H9 (cell line): Measurements from ENCODE around the gene CDADC1. TPM values are rescaled to one million over a fixed set of nuclear protein-coding genes. Genes with fewer than 3 reads are reported as not detected.

Source experiments
- DNase-seq: peaks from one replicate; pipeline ENCODE4 v3.0.0-alpha.2; 2017
- H2AFZ ChIP-seq: one replicate; pipeline ENCODE4 v1.6.1; 2013; ENCODE audit warnings: mild to moderate bottlenecking, low read length, control low read depth, moderate library complexity
- H2AK5ac ChIP-seq: 2 replicates; pipeline ENCODE4 v1.6.1; 2013; ENCODE audit warnings: low read length, control low read depth, mixed read lengths; ENCODE audit not compliant: insufficient read length
- H2BK120ac ChIP-seq: one replicate; pipeline ENCODE4 v1.6.1; 2013; ENCODE audit warnings: low read depth, mild to moderate bottlenecking, low read length, control low read depth, inconsistent platforms; ENCODE audit not compliant: poor library complexity, severe bottlenecking
- H2BK12ac ChIP-seq: 2 replicates; pipeline ENCODE4 v1.6.1; 2013; ENCODE audit warnings: low read length, control low read depth, mixed read lengths, low read depth; ENCODE audit not compliant: insufficient read length
- H2BK15ac ChIP-seq: 2 replicates; pipeline ENCODE4 v1.6.1; 2013; ENCODE audit warnings: low read depth, low read length, control low read depth
- H2BK20ac ChIP-seq: one replicate; pipeline ENCODE4 v1.6.1; 2013; ENCODE audit warnings: low read depth, mild to moderate bottlenecking, low read length, control low read depth, inconsistent platforms; ENCODE audit not compliant: poor library complexity, severe bottlenecking
- H2BK5ac ChIP-seq: 2 replicates; pipeline ENCODE4 v1.6.1; 2013; ENCODE audit warnings: low read length, control low read depth, mixed read lengths; ENCODE audit not compliant: insufficient read length
- H3K14ac ChIP-seq: 2 replicates; pipeline ENCODE4 v1.6.1; 2013; ENCODE audit warnings: low read length, control low read depth; ENCODE audit not compliant: insufficient read depth
- H3K18ac ChIP-seq: 2 replicates; pipeline ENCODE4 v1.6.1; 2013; ENCODE audit warnings: low read depth, mild to moderate bottlenecking, mixed read lengths, low read length, control low read depth; ENCODE audit not compliant: insufficient read length
- H3K23ac ChIP-seq: 2 replicates; pipeline ENCODE4 v1.6.1; 2013; ENCODE audit warnings: low read length, control low read depth, mixed read lengths, low read depth; ENCODE audit not compliant: insufficient read length
- H3K23me2 ChIP-seq: 2 replicates; pipeline ENCODE4 v1.6.1; 2013; ENCODE audit warnings: low read depth, mild to moderate bottlenecking, mixed read lengths, low read length, control low read depth; ENCODE audit not compliant: insufficient read length, poor library complexity, severe bottlenecking
- H3K27ac ChIP-seq: 2 replicates; pipeline ENCODE4 v1.5.1; 2013; ENCODE audit warnings: low read length, control low read depth, mixed read lengths, low read depth; ENCODE audit not compliant: insufficient read length
- H3K27me3 ChIP-seq: 2 replicates; pipeline ENCODE4 v1.6.1; 2013; ENCODE audit warnings: low read length, control low read depth, inconsistent platforms; ENCODE audit not compliant: insufficient read depth
- H3K4ac ChIP-seq: 2 replicates; pipeline ENCODE4 v1.6.1; 2013; ENCODE audit warnings: low read depth, mild to moderate bottlenecking, control low read depth, inconsistent platforms, low read length, moderate library complexity
- H3K4me1 ChIP-seq: 2 replicates; pipeline ENCODE4 v1.6.1; 2013; ENCODE audit warnings: low read length, control low read depth, inconsistent platforms; ENCODE audit not compliant: insufficient read depth
- H3K4me2 ChIP-seq: 2 replicates; pipeline ENCODE4 v1.6.1; 2013; ENCODE audit warnings: low read length, control low read depth, mixed read lengths; ENCODE audit not compliant: insufficient read length, insufficient read depth
- H3K56ac ChIP-seq: 2 replicates; pipeline ENCODE4 v1.6.1; 2013; ENCODE audit warnings: low read depth, mild to moderate bottlenecking, mixed read lengths, low read length, control low read depth; ENCODE audit not compliant: insufficient read length
- H3K79me1 ChIP-seq: 2 replicates; pipeline ENCODE4 v1.6.1; 2013; ENCODE audit warnings: low read depth, mild to moderate bottlenecking, moderate library complexity, low read length, control low read depth, inconsistent platforms; ENCODE audit not compliant: insufficient read depth, poor library complexity, severe bottlenecking
- H3K79me2 ChIP-seq: 2 replicates; pipeline ENCODE4 v1.6.1; 2013; ENCODE audit warnings: low read length, control low read depth, inconsistent platforms; ENCODE audit not compliant: insufficient read depth
- H3K9ac ChIP-seq: 2 replicates; pipeline ENCODE4 v1.6.1; 2013; ENCODE audit warnings: low read length, control low read depth, mixed read lengths; ENCODE audit not compliant: insufficient read length; ENCODE audit errors: extremely low read depth
- H3K9me3 ChIP-seq: one replicate; pipeline ENCODE4 v1.6.1; 2013; ENCODE audit warnings: low read depth, low read length, inconsistent platforms; ENCODE audit not compliant: control insufficient read depth
- H3T11ph ChIP-seq: one replicate; pipeline ENCODE4 v1.6.1; 2013; ENCODE audit warnings: mild to moderate bottlenecking, low read length, control low read depth, inconsistent platforms
- H4K20me1 ChIP-seq: one replicate; pipeline ENCODE4 v1.6.1; 2013; ENCODE audit not compliant: control insufficient read depth, insufficient read length, insufficient read depth
- H4K5ac ChIP-seq: 2 replicates; pipeline ENCODE4 v1.6.1; 2013; ENCODE audit warnings: low read depth, mild to moderate bottlenecking, mixed read lengths, low read length, control low read depth; ENCODE audit not compliant: insufficient read length
- H4K8ac ChIP-seq: replicated peaks from 2 replicates; pipeline ENCODE4 v1.6.1; 2013; ENCODE audit warnings: low read length, control low read depth, mixed read lengths, low read depth; ENCODE audit not compliant: insufficient read length
- H4K91ac ChIP-seq: 2 replicates; pipeline ENCODE4 v1.6.1; 2013; ENCODE audit warnings: low read depth, mild to moderate bottlenecking, moderate library complexity, mixed read lengths, low read length, control low read depth; ENCODE audit not compliant: insufficient read length
- H3K27ac Mint-ChIP-seq, 3 experiments: 2 replicates in 2 of 3; 3 replicates in 1 of 3; pipeline ENCODE4 v1.8.0; 2020 to 2021; ENCODE audit warnings: mixed read lengths in 3 of 3, mild to moderate bottlenecking in 1 of 3, moderate library complexity in 1 of 3
- H3K27me3 Mint-ChIP-seq: 2 replicates; pipeline ENCODE4 v1.8.0; 2021; ENCODE audit warnings: low read depth, mild to moderate bottlenecking, moderate library complexity, mixed read lengths
- H3K36me3 Mint-ChIP-seq, 3 experiments: 2 replicates in 2 of 3; 3 replicates in 1 of 3; pipeline ENCODE4 v1.8.0; 2020 to 2021; ENCODE audit warnings: low read depth in 3 of 3, mixed read lengths in 3 of 3; ENCODE audit not compliant: insufficient read depth in 1 of 3
- H3K4me1 Mint-ChIP-seq, 2 experiments: 2 replicates each; pipeline ENCODE4 v1.8.0; 2020; ENCODE audit warnings: mixed read lengths in 2 of 2
- H3K4me3 Mint-ChIP-seq, 2 experiments: 2 replicates in 1 of 2; 3 replicates in 1 of 2; pipeline ENCODE4 v1.8.0; 2020 to 2021; ENCODE audit warnings: mild to moderate bottlenecking in 2 of 2, mixed read lengths in 2 of 2, moderate library complexity in 1 of 2
- H3K9me3 Mint-ChIP-seq, 2 experiments: 2 replicates in 1 of 2; 3 replicates in 1 of 2; pipeline ENCODE4 v1.8.0; 2020; ENCODE audit warnings: mild to moderate bottlenecking in 2 of 2, mixed read lengths in 2 of 2, moderate library complexity in 1 of 2
- CTCF ChIP-seq: fragments of 200-600 bp; sonication (generic); conservative IDR thresholded peaks from 3 replicates; pipeline ENCODE4 v1.8.0; 2021; ENCODE audit warnings: antibody characterized with exemption, mild to moderate bottlenecking
- WGBS: extraction: QIAGEN DNeasy Blood & Tissue Kit; methylation state at CpG from one replicate; pipeline ENCODE4 v1.1.7; 2013; ENCODE audit warnings: missing lambda C conversion rate, low lambda C conversion rate, mixed read lengths; ENCODE audit not compliant: insufficient read length; ENCODE audit errors: extremely low coverage; 5-methylcytosine and 5-hydroxymethylcytosine counted together
- total RNA-seq: library from RNA; stranded (reverse); gene quantifications from 2 replicates; pipeline ENCODE4 v1.2.1, GENCODE V29; 2021

CDADC1 gene
- total RNA-seq, 1 experiment from 2014 or later = 4.9 TPM

GRCh38 chr13:49254007-49254406 is 6.3 kb downstream of the CDADC1 start:
- no peaks in the 10 kb centered on the region for H3K79me2 ChIP-seq
- no peak overlapping the region for H2AFZ ChIP-seq
- no peak for TF ChIP-seq CTCF
- H3K14ac ChIP-seq = no peak overlapping the region
- no peak overlapping the region for H3K4ac ChIP-seq
- H3K23me2 ChIP-seq = no peaks in the 10 kb centered on the region
- H2BK15ac ChIP-seq = no peak overlapping the region
- H3K18ac ChIP-seq = no peak overlapping the region
- no peak overlapping the region for H4K5ac ChIP-seq
- no peak overlapping the region for H3K4me3 Mint-ChIP-seq
- WGBS = no CpG with 5 or more reads among the region's 1 CpG
- H2BK20ac ChIP-seq = no peak overlapping the region
- H3K9ac ChIP-seq = no peak overlapping the region
- DNase-seq = no peak
- H3K4me1 ChIP-seq = no peaks in the 10 kb centered on the region
- peaks cover 2% of the 10 kb centered on the region in 2 experiments; a peak in 2 of 4 replicates for H3K4me1 Mint-ChIP-seq
- no peak overlapping the region for H3K23ac ChIP-seq
- no peaks in the 10 kb centered on the region for H3K9me3 Mint-ChIP-seq
- peaks cover 0 to 3% (median 0%) of the 10 kb centered on the region in 3 experiments; a peak in 1 of 7 replicates for H3K36me3 Mint-ChIP-seq
- H3K27me3 Mint-ChIP-seq = no peaks in the 10 kb centered on the region
- H2BK5ac ChIP-seq = no peak overlapping the region
- H2BK120ac ChIP-seq = no peak overlapping the region
- no peaks in the 10 kb centered on the region for H4K20me1 ChIP-seq
- no peak overlapping the region for H4K91ac ChIP-seq
- H2BK12ac ChIP-seq = no peak overlapping the region
- no peaks in the 10 kb centered on the region for H3K9me3 ChIP-seq
- no peak overlapping the region for H3K27ac Mint-ChIP-seq
- no peak overlapping the region for H2AK5ac ChIP-seq
- no peaks in the 10 kb centered on the region for H3K79me1 ChIP-seq
- H3K56ac ChIP-seq = no peak overlapping the region
- no peaks in the 10 kb centered on the region for H3K27me3 ChIP-seq
- no peak overlapping the region for H4K8ac ChIP-seq
- H3K27ac ChIP-seq = no peak overlapping the region
- H3K4me2 ChIP-seq = no peak overlapping the region
- no peak overlapping the region for H3T11ph ChIP-seq
